HS-27A (cell line): ENCODE data around the gene SRC.

Source experiments
- DNase-seq: peaks from one replicate; pipeline ENCODE4 v3.0.0-alpha.2; 2012; ENCODE audit warnings: low read depth, missing footprints

The SRC gene

GRCh38 chr20:37350649-37351574, 5.0 kb downstream of the SRC start:
- DNase-seq: no peak

GRCh38 chr20:37351689-37352607, 6.0 kb downstream of the SRC start:
- no peak for DNase-seq

- DNase-seq: no peak
These were observed 6.7 kb downstream of the SRC start for GRCh38 chr20:37352608-37352980.

GRCh38 chr20:37353285-37353849, 7.4 kb downstream of the SRC start:
- no peak for DNase-seq

- DNase-seq: no peak
These were observed 8.6 kb downstream of the SRC start for GRCh38 chr20:37354210-37355195.

- no peak for DNase-seq
These were observed 9.6 kb downstream of the SRC start for GRCh38 chr20:37355252-37356180.

- no peak for DNase-seq
These were observed 10.4 kb downstream of the SRC start for GRCh38 chr20:37356387-37356786.

- no peak for DNase-seq
These were observed 11.0 kb downstream of the SRC start for GRCh38 chr20:37356961-37357371.

GRCh38 chr20:37357481-37358365, 11.8 kb downstream of the SRC start:
- DNase-seq: no peak

- DNase-seq: no peak
These were observed 12.6 kb downstream of the SRC start for GRCh38 chr20:37358366-37359150.

GRCh38 chr20:37359331-37359730, 13.4 kb downstream of the SRC start:
- DNase-seq: no peak

- DNase-seq: no peak
These were observed 13.9 kb downstream of the SRC start for GRCh38 chr20:37359836-37360235.

GRCh38 chr20:37360391-37361115, 14.6 kb downstream of the SRC start:
- DNase-seq: no peak

- no peak for DNase-seq
These were observed 15.4 kb downstream of the SRC start for GRCh38 chr20:37361336-37361735.

GRCh38 chr20:37362231-37362792, 16.4 kb downstream of the SRC start:
- no peak for DNase-seq

- no peak for DNase-seq
These were observed 16.9 kb downstream of the SRC start for GRCh38 chr20:37362821-37363220.
